Mesothelial cell of epicardium (in vitro differentiated cells): ENCODE results near the gene LRRC63. TPM values are rescaled to one million over a fixed set of nuclear protein-coding genes. Genes with fewer than 3 reads are reported as not detected.

ENCODE experiments used
- DNase-seq, 2 experiments: peaks; one replicate each; pipeline ENCODE4 v3.0.0; 2021; ENCODE audit warnings: low spot score in 2 of 2; ENCODE audit not compliant: unreplicated experiment in 2 of 2
- H3K27ac Mint-ChIP-seq: 2 replicates; pipeline ENCODE4 v1.8.0; 2021; ENCODE audit warnings: mixed read lengths
- H3K27me3 Mint-ChIP-seq: 2 replicates; pipeline ENCODE4 v1.8.0; 2021; ENCODE audit warnings: low read depth, mixed read lengths
- H3K36me3 Mint-ChIP-seq: 2 replicates; pipeline ENCODE4 v1.8.0; 2021; ENCODE audit warnings: mixed read lengths
- H3K4me1 Mint-ChIP-seq: 2 replicates; pipeline ENCODE4 v1.8.0; 2021; ENCODE audit warnings: mixed read lengths
- H3K4me3 Mint-ChIP-seq: 2 replicates; pipeline ENCODE4 v1.8.0; 2021; ENCODE audit warnings: mild to moderate bottlenecking, moderate library complexity, mixed read lengths
- H3K9me3 Mint-ChIP-seq: 2 replicates; pipeline ENCODE4 v1.8.0; 2021; ENCODE audit warnings: mixed read lengths
- total RNA-seq: library from RNA; stranded (reverse); gene quantifications from 3 replicates; pipeline ENCODE4 v1.2.1, GENCODE V29; 2021
- TF ChIP-seq, protein P1 (sequence below): fragments of 200-600 bp; sonication (generic); IDR thresholded peaks from one replicate; pipeline ENCODE4 v1.5.0; 2021; ENCODE audit warnings: antibody characterized with exemption; ENCODE audit not compliant: unreplicated experiment

LRRC63 gene
- total RNA-seq, 1 donor from 2014 or later = 0.42 TPM

DNA sequence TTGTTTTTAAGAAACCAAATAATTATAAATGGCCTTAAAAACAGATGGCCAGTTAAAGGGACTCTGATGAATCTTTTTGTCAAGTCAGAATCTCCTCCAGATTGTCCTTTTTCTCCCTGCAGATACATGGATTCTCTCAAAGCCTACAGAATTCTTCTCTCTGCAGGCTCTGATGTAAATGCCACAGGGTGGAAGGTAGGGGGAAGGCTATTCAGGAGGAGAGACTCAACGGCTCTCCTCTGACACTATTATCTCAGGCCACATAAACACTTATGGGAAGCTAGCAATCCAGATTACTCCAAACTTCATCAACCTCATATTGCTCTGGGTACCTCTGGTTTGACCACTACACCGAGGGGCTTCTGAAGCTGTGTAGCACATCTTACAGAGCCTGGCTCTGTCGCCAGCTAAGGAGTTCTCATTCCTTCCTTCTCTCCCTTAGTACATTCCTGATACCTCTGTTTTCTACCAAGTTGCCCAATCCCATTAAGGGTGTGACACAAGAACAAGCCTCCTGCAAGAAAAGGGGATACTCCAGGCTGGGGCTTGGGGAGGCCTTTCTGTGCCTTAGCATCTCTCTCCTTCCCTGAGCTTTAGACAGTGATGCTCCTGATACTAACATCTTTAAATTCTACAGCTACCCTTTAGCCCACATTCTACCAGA, 44.6 kb upstream of the LRRC63 start:
- H3K27me3 Mint-ChIP-seq = no peaks in the 10 kb centered on the region

DNA sequence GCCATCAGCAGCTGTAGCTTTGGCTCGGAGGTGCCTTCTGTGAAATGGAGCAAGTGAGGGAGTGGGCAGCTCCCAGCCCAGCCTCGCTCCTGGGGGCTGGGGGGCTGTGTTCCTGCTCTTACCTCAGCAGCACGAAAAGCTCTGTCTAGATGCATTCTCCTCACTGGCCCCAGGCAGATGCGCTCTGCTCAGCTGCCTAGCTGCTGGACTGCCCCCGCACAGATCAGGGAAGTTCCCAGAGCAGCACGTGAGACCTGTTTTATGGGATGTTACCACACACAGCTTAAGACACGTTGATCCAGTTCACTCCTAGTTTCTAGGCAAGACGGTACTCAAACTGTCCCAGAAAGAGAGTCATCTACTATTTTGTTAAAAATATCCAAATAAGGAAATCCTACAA, 43.4 kb upstream of the LRRC63 start:
- Mint-ChIP-seq H3K27me3 (no peaks in the 10 kb centered on the region), H3K27ac (peak overlapping the region; percentile 86), H3K36me3 (no peaks in the 10 kb centered on the region), H3K4me1 (peaks cover 34% of the 10 kb centered on the region), H3K9me3 (no peaks in the 10 kb centered on the region), H3K4me3 (peak overlapping the region; percentile 22)
- peak; percentile 35 to 53 for DNase-seq
- TF ChIP-seq, protein P1, sequence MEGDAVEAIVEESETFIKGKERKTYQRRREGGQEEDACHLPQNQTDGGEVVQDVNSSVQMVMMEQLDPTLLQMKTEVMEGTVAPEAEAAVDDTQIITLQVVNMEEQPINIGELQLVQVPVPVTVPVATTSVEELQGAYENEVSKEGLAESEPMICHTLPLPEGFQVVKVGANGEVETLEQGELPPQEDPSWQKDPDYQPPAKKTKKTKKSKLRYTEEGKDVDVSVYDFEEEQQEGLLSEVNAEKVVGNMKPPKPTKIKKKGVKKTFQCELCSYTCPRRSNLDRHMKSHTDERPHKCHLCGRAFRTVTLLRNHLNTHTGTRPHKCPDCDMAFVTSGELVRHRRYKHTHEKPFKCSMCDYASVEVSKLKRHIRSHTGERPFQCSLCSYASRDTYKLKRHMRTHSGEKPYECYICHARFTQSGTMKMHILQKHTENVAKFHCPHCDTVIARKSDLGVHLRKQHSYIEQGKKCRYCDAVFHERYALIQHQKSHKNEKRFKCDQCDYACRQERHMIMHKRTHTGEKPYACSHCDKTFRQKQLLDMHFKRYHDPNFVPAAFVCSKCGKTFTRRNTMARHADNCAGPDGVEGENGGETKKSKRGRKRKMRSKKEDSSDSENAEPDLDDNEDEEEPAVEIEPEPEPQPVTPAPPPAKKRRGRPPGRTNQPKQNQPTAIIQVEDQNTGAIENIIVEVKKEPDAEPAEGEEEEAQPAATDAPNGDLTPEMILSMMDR = no peak

More for the DNA sequence above, 44.6 kb upstream of the LRRC63 start:
- Mint-ChIP-seq H3K4me3 (no peak overlapping the region), H3K9me3 (no peaks in the 10 kb centered on the region), H3K36me3 (no peaks in the 10 kb centered on the region), H3K27ac (no peak overlapping the region), H3K4me1 (peaks cover 34% of the 10 kb centered on the region)
- DNase-seq = no peak
- TF ChIP-seq, protein P1 = no peak

DNA sequence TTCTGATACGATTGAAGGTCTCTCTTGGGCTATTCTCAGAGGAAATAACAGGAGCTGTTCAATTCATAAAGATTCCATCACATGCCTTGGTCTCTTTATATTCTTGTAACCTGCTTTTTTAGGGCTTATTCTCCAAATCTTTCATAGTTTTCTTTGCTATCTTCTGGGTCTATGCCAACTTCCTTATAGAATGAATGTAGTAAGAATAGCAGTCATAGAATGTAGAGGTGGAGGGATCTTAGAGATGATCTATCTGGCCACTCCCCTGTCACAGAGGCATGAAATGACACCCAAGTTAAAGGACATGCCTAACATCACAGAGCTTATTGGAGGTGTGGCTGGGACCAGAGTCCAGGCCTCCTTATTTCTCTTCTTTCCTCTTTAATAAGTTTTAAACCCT, 42.9 kb upstream of the LRRC63 start:
- Mint-ChIP-seq H3K27me3 (no peaks in the 10 kb centered on the region), H3K9me3 (no peaks in the 10 kb centered on the region), H3K4me3 (no peak overlapping the region), H3K4me1 (peaks cover 34% of the 10 kb centered on the region), H3K27ac (peak overlapping the region; percentile 86), H3K36me3 (no peaks in the 10 kb centered on the region)
- no peak for DNase-seq
- TF ChIP-seq, protein P1 = no peak

DNA sequence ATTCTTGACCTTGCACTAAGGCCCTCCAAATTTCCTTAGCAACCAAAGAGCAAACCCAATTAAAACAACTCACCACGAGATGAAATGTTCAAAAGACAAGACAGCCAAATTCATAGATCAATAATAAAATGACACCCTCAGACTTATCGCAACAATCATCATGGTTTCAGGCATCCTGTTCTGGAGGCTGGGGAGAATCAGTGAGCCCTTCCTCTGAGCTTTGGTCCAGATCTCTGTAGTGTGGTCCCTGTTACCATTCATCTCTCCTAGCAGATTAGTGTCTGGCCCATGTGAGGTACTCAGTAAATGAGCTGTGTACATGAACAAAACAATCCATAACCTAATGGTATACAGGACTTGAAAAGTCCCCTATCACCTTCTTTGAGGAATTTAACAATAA, 42.0 kb upstream of the LRRC63 start:
- no peaks in the 10 kb centered on the region for H3K9me3 Mint-ChIP-seq
- H3K4me3 Mint-ChIP-seq = no peak overlapping the region
- H3K27ac Mint-ChIP-seq = peak overlapping the region; percentile 14
- H3K4me1 Mint-ChIP-seq = peaks cover 33% of the 10 kb centered on the region
- H3K27me3 Mint-ChIP-seq = no peaks in the 10 kb centered on the region
- TF ChIP-seq, protein P1 = no peak
- H3K36me3 Mint-ChIP-seq = no peaks in the 10 kb centered on the region
- no peak for DNase-seq

DNA sequence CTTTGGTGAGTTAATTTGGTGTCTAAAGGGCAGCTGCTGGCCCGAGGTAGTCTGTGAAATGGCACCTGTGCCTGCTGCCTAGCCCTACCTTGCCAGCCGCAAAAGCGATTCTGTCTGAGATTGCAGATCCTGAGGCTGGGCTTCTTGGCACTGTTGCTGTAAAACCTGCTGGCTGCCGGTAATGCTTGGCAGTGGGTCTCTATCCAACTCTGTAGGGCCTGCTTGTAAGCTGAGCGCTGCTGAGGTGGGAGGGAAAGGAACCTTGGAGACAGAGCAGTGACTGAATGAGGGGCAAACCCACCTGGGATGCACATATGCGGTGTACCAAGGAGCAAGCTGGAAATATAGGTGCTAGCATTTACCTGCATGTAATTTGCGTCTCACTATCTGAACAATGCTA, 41.5 kb upstream of the LRRC63 start:
- no peak overlapping the region for H3K4me3 Mint-ChIP-seq
- H3K4me1 Mint-ChIP-seq = peaks cover 32% of the 10 kb centered on the region
- TF ChIP-seq, protein P1 = no peak
- no peaks in the 10 kb centered on the region for H3K27me3 Mint-ChIP-seq
- no peaks in the 10 kb centered on the region for H3K36me3 Mint-ChIP-seq
- no peaks in the 10 kb centered on the region for H3K9me3 Mint-ChIP-seq
- H3K27ac Mint-ChIP-seq = no peak overlapping the region
- no peak for DNase-seq
